KOPT-K1 (cell line): ENCODE measurements around the gene ADAMTS17.
"Not testable (repeated sequence)": the region's sequence is repeated elsewhere in the genome, so short reads cannot be mapped to it uniquely, and the experiment has no call there.

Experiments used
- H3K27ac ChIP-seq: fragments of 200-600 bp; sonication (generic); 2 replicates; pipeline ENCODE4 v1.5.1; 2016; ENCODE audit warnings: antibody characterized with exemption, mild to moderate bottlenecking, low read depth, low read length; ENCODE audit not compliant: poor library complexity, severe bottlenecking
- H3K36me3 ChIP-seq: fragments of 200-600 bp; sonication (generic); 2 replicates; pipeline ENCODE4 v1.5.1; 2017; ENCODE audit warnings: antibody characterized with exemption, mild to moderate bottlenecking, low read length, moderate library complexity; ENCODE audit not compliant: insufficient read depth
- H3K9me3 ChIP-seq: fragments of 200-600 bp; sonication (generic); 2 replicates; pipeline ENCODE4 v1.5.1; 2017; ENCODE audit warnings: antibody characterized with exemption, low read length, mild to moderate bottlenecking; ENCODE audit not compliant: insufficient read depth, poor library complexity, severe bottlenecking

Gene ADAMTS17

DNA sequence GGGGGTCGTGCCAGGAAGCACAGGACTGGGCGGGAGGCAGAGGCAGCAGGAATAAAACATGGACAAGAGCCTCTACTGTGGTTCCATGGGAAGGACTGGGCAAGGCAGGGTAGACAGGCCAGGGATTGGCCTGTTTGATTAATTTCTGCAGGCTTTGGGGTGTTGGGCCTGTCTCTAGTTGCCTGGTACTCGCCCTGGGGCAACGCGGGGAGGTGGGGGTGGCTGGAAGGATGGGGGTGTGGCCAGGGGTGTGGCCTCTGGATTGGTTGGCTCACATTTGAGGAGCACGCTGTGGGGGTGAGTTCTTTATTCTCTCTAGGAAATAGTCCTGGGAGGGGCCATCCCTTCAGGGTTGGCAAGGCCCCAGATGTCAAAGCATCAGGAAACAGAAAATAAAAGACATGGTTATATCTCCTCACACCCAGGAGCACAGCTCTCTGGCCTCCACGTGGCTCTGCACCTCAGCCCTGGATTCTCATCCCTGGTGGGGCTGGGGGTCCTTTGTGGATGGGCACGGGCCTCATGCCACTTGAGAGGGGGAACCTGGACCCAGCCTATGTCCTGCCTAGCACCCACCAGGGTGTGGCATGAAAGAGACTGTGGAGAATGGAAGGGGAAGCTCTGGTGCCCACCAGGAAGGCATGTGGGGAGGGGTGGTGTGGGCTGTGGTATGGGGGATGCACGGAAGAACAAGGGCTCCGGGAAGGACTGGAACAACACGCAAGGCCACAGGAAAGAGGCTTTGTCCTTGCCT lies 385.6 kb downstream of the ADAMTS17 start:
- no peaks in the 10 kb centered on the region for H3K9me3 ChIP-seq
- no peak overlapping the region for H3K27ac ChIP-seq
- no peaks in the 10 kb centered on the region for H3K36me3 ChIP-seq

- Histone ChIP-seq H3K27ac (no peak overlapping the region), H3K36me3 (no peaks in the 10 kb centered on the region)
Observed at GRCh38 chr15:99955532-99955931, 386.2 kb downstream of the ADAMTS17 start.

DNA sequence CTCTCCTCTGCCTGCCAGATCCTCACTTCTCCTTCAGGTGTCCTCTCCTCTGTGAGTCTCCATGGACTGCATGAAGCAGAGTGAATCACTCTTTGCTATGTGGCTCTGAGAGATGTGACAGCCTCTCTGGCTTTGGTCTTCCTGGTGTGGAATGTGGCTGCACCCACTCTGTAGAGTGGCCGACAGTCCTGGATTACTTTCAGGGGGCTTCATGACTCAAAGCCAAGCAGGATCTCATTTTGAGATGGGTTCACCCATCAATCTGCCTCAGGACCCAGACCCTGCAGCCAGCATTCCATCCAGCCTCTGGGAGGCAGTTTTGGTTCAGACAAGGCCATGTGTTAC lies 386.6 kb downstream of the ADAMTS17 start:
- Histone ChIP-seq H3K36me3 (no peaks in the 10 kb centered on the region), H3K27ac (no peak overlapping the region), H3K9me3 (no peaks in the 10 kb centered on the region)

More at GRCh38 chr15:99955532-99955931, 386.2 kb downstream of the ADAMTS17 start:
- no peaks in the 10 kb centered on the region for H3K9me3 ChIP-seq

DNA sequence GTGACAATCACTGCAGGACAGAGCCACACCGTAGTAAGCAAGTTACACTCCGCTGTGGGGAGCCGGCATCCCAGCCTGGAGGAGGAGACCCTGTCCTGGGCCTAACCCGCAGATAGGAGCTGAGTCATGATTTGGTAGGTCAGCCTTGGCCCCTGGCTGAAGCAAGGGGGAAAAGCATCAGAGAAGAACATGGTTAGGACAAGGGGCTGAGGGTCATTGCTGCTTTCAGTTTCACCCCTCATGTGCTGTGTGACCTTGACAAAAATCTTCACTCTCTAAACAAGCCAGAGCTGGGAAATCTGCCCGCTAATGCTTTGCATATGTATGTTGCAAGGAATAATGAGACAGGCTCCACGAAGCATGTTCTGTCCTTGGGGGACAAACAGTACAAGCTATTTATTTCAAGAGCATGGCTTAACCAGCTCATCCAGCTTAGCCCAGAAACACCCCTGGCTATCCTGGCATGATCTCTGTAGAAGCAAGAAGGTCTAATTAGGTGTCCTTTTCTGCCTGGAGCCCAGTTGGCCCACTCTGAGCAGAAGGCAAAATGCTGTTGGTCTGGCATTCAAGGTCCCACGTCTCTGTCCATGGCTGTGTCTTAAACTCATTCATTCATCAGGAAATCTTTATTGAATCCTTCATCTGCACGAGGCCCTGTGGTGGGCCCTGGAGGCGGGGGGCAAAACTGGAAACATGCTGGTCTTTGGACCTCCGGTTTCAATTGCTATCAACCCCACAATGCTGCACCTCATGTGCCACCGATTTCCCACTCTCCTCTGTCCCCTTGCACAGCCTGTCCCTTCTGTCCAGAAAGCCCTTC lies 387.2 kb downstream of the ADAMTS17 start:
- Histone ChIP-seq H3K9me3 (no peaks in the 10 kb centered on the region), H3K27ac (no peak overlapping the region), H3K36me3 (no peaks in the 10 kb centered on the region)

DNA sequence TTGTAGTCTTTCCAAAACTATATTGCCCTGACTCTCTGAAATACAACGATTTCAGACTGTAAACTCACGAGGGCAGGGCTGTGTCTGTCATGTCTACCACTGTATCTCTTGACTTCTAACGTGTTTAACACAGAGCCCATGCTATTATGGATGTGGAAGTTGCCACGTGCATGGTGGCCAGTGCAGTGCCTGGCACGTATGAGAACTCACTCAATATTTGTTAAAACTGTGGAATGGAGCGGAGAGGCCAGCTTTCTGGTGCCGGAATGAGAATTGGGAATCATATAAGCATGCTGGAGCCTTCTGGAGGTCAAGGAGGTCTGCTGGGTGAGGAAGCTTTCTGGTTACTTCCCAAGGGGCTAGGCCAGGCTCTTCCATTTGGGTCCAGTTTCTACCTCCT lies 387.9 kb downstream of the ADAMTS17 start:
- Histone ChIP-seq H3K9me3 (no peaks in the 10 kb centered on the region), H3K27ac (no peak overlapping the region), H3K36me3 (no peaks in the 10 kb centered on the region)

DNA sequence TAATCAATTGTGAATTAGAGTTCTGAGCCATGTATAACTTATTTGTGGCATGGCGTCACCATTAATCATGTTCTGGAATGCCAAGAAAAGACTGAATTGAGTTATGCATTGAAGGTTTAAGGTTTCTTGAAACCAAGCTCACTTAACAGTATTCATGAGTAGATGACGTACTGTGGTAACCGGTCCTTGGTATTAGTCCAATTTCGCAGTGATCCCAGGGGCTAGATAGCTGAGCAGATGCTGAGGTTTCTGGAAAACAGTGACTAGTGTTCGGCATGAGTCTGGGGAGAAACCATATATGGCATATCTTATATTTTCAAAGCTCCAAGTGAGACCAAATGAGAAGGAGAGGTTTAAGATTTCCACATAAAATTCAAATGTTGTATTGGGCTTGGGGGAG lies 390.3 kb downstream of the ADAMTS17 start:
- Histone ChIP-seq H3K27ac (no peak overlapping the region), H3K9me3 (no peaks in the 10 kb centered on the region), H3K36me3 (no peaks in the 10 kb centered on the region)

DNA sequence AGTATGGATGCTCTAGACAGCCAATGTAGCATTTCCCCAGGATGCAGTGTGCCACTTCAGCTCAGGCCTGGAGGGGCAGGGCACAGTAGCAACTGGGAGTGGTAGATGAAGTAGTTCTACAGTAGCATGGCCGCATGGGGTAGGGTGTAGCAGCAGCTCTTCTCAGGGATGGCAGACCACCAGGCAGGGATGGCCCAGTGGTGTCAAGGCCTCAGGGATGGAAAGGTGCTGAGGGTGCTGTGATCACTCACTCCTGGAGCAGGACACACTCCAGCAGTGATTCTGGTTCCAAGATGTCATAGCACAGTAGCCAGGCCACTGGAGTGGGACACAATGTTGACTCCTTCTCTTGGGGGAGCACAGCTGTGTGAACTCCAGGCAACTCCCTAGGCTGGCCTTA lies 397.6 kb downstream of the ADAMTS17 start:
- H3K9me3 ChIP-seq: peaks cover 26% of the 10 kb centered on the region
- no peak overlapping the region for H3K27ac ChIP-seq
- no peaks in the 10 kb centered on the region for H3K36me3 ChIP-seq

DNA sequence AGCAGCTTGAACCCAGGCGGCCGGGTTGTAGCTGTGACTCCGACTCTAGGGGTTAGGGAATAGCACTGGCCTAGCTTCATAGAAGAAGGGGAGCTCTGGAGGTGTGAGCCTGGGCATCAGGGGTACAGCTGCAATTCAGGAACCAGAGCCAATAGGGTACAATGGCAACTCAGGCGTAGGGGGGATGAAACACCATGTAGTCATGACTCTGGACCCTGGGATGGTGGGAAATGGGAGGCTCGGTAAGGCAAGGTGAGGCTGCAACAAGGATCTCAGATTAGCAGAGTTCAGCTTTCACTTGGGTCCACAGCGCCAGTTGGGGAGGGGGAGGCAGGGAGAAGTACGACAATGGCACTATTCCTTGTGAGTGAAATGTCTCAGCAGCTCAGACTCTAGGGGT lies 398.3 kb downstream of the ADAMTS17 start:
- Histone ChIP-seq H3K27ac (no peak overlapping the region), H3K36me3 (no peaks in the 10 kb centered on the region), H3K9me3 (peaks cover 26% of the 10 kb centered on the region)

DNA sequence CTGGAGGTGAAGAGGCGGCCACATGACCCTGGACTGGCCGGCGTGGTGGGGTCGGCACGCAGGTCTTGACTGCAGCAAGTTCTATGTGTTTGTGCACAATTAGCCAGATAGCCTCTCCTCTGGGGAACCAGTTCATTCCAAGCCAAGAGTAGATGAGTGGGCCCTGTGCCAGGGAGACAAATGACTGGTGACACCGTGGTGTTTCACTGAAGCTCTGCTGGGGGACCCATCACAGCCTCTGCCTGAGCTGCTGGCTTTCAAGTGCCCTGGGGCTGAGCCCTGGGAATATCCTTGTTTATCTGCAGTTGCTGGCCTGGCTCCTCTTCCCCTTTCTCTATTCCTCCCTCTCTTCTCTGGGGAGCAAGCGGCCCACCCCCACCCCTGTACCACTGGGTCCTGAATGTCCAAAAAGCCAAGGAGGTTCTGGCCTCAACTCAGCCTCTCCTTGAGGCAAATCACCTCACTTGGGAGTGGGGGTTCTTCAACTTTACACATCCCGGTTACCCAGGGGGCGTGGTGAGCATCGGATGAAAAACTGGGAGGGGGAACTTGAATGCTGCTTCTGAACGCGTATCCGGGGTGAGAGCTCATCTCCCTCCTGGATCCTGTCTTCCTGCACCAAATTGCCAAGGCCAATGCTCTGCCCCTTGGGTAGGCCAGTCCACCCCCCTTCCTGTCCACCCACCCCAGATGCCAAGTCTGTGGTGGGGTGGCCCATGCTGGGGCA lies 408.9 kb downstream of the ADAMTS17 start:
- H3K36me3 ChIP-seq: no peaks in the 10 kb centered on the region
- H3K9me3 ChIP-seq: no peaks in the 10 kb centered on the region
- H3K27ac ChIP-seq: no peak overlapping the region

DNA sequence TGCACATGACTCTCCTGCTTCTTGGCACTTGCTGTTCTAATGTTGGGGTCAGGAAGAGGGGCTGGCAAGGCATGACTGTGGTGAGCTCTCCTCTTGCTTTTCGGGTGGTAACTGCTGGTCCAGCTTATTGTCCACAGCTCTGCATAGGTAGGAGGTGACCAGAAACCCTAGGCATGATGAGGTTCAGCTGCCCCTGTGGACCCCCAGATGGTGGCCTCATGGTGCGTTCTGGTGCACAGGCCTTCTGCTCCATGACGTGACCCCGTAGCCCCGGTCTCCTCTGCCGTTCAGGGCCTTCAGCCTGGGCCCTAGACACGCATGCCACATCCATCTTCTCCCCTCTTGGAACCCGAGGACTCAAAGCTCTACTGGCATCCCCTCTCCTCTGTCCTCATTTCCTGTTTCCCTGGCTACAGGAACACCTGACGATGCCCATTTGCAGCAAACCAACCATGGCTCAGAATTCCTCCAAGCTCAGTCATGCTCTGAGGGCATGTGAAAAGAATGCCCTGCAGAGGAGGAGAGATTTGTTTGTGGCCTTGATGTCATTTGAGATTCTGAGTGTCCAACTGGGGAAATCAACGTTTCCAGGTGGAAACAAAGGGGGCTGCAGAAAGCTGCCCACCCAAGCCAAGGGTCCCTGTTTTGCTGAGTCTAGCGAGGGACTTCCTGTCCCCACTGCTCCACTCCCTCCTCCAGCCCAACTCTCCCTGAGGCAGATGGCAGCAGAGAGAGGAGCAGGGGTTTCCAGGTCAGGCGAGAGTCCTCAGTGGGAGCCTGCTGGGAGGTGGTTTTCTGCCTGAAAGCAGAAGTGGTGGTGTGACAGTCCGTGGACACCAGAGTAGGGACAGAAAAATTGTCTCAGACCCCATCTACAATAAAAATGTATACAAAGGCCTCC lies 409.8 kb downstream of the ADAMTS17 start:
- no peaks in the 10 kb centered on the region for H3K9me3 ChIP-seq
- no peak overlapping the region for H3K27ac ChIP-seq
- H3K36me3 ChIP-seq: no peaks in the 10 kb centered on the region

- no peaks in the 10 kb centered on the region for H3K9me3 ChIP-seq
- H3K27ac ChIP-seq: no peak overlapping the region
- no peaks in the 10 kb centered on the region for H3K36me3 ChIP-seq
Observed at GRCh38 chr15:99930696-99931095, 411.1 kb downstream of the ADAMTS17 start.

- Histone ChIP-seq H3K27ac (no peak overlapping the region), H3K36me3 (no peaks in the 10 kb centered on the region), H3K9me3 (no peaks in the 10 kb centered on the region)
Observed at GRCh38 chr15:99929266-99929665, 412.5 kb downstream of the ADAMTS17 start.

DNA sequence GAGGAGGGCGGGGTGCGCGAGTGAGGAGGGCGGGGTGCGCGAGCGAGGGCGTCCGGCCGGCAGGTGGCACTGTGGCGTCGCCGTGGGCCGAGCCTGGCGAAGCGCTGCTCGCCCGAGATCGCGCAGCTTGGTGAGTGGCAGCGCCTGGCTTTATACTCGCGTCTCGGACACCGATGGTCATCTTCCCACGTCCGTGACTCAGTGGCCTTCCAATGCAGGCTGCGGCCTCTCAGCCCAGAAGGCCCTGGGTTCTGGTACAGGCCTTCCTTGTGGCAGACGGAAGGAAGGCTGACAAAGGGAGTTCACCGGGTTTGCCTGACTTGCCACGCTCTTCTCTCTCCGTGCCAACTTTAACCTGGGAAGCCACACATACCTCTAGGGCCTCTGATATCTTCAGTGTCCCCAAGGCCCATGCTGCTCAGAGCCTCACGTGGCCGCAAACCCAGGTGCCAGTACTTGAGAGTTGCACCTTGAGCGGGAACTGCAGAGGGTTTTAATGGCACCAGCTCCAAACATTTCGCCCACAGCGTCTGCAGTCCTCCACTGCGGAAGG lies 413.3 kb downstream of the ADAMTS17 start:
- Histone ChIP-seq H3K36me3 (no peaks in the 10 kb centered on the region), H3K9me3 (no peaks in the 10 kb centered on the region), H3K27ac (no peak overlapping the region)

GRCh38 chr15:99926532-99926931 lies 415.2 kb downstream of the ADAMTS17 start:
- H3K36me3 ChIP-seq, H3K27ac ChIP-seq, H3K9me3 ChIP-seq: not testable (repeated sequence)
